Neural cell (in vitro differentiated cells): ENCODE measurements around the gene BRDT.

Source experiments
- EP300 ChIP-seq: fragments of 450-650 bp; conservative IDR thresholded peaks from 2 replicates; pipeline ENCODE4 v1.6.1; 2014; ENCODE audit warnings: antibody characterized with exemption, mild to moderate bottlenecking, moderate library complexity; ENCODE audit not compliant: poor library complexity, severe bottlenecking
- EZH2 ChIP-seq: fragments of 200-600, 300-800 bp; shearing (Covaris generic), sonication (generic); IDR thresholded peaks from 2 replicates; pipeline ENCODE4 v1.6.1; 2014; ENCODE audit warnings: antibody characterized with exemption, low read length, borderline replicate concordance, mild to moderate bottlenecking; ENCODE audit not compliant: insufficient read depth, poor library complexity, severe bottlenecking
- MXI1 ChIP-seq: fragments of 450-650 bp; conservative IDR thresholded peaks from 2 replicates; pipeline ENCODE4 v1.6.1; 2014; ENCODE audit warnings: antibody characterized with exemption, mild to moderate bottlenecking; ENCODE audit not compliant: poor library complexity, severe bottlenecking
- POLR2AphosphoS5 ChIP-seq: IDR thresholded peaks from 2 replicates; pipeline ENCODE4 v1.6.1; 2012
- RAD21 ChIP-seq: fragments of 450-650 bp; conservative IDR thresholded peaks from 2 replicates; pipeline ENCODE4 v1.6.1; 2014; ENCODE audit warnings: antibody characterized with exemption, mild to moderate bottlenecking, moderate library complexity
- SMC3 ChIP-seq: fragments of 450-650 bp; conservative IDR thresholded peaks from 2 replicates; pipeline ENCODE4 v1.6.1; 2014; ENCODE audit warnings: antibody characterized with exemption, mild to moderate bottlenecking, moderate library complexity; ENCODE audit not compliant: poor library complexity
- TF ChIP-seq, protein P1 (sequence below): fragments of 450-650 bp; IDR thresholded peaks from 2 replicates; pipeline ENCODE4 v1.5.1; 2014; ENCODE audit warnings: antibody characterized with exemption, mild to moderate bottlenecking, moderate library complexity; ENCODE audit not compliant: poor library complexity, severe bottlenecking
- TF ChIP-seq, protein P2 (sequence below): IDR thresholded peaks from 2 replicates; pipeline ENCODE4 v1.6.1; 2012; ENCODE audit warnings: borderline replicate concordance

DNA sequence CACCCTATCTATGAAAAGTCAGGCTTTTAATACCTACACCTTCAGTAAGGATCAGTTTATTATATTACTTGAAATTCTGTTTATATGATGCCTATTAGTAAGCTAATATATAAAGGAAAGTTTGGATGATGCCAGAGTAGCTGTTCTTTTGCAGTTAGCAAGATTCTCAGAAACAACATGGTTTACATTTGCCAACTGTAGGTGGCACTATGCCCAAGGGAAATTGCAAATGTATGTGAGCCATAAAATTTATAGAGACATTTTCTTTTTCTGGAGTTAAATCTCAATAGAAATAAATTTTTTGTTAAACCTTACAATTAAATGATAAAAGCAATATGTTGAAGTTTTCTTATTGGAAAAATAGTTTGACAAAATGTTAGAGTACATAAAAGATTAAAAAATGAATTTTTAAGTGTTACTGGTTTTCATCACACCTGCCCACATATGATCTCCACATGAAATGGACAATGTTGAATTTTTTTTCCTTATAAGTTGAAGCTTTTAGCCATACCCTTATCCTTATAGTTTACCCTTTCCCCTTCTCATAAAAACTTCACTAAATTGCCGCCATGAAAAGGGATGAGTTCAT, 48.5 kb downstream of the BRDT start:
- TF ChIP-seq, protein P1, sequence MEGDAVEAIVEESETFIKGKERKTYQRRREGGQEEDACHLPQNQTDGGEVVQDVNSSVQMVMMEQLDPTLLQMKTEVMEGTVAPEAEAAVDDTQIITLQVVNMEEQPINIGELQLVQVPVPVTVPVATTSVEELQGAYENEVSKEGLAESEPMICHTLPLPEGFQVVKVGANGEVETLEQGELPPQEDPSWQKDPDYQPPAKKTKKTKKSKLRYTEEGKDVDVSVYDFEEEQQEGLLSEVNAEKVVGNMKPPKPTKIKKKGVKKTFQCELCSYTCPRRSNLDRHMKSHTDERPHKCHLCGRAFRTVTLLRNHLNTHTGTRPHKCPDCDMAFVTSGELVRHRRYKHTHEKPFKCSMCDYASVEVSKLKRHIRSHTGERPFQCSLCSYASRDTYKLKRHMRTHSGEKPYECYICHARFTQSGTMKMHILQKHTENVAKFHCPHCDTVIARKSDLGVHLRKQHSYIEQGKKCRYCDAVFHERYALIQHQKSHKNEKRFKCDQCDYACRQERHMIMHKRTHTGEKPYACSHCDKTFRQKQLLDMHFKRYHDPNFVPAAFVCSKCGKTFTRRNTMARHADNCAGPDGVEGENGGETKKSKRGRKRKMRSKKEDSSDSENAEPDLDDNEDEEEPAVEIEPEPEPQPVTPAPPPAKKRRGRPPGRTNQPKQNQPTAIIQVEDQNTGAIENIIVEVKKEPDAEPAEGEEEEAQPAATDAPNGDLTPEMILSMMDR = peak; percentile 77
- TF ChIP-seq EP300 (no peak), POLR2AphosphoS5 (no peak), RAD21 (peak; percentile 87), SMC3 (peak; percentile 85), MXI1 (no peak), EZH2 (no peak)
- TF ChIP-seq, protein P2, sequence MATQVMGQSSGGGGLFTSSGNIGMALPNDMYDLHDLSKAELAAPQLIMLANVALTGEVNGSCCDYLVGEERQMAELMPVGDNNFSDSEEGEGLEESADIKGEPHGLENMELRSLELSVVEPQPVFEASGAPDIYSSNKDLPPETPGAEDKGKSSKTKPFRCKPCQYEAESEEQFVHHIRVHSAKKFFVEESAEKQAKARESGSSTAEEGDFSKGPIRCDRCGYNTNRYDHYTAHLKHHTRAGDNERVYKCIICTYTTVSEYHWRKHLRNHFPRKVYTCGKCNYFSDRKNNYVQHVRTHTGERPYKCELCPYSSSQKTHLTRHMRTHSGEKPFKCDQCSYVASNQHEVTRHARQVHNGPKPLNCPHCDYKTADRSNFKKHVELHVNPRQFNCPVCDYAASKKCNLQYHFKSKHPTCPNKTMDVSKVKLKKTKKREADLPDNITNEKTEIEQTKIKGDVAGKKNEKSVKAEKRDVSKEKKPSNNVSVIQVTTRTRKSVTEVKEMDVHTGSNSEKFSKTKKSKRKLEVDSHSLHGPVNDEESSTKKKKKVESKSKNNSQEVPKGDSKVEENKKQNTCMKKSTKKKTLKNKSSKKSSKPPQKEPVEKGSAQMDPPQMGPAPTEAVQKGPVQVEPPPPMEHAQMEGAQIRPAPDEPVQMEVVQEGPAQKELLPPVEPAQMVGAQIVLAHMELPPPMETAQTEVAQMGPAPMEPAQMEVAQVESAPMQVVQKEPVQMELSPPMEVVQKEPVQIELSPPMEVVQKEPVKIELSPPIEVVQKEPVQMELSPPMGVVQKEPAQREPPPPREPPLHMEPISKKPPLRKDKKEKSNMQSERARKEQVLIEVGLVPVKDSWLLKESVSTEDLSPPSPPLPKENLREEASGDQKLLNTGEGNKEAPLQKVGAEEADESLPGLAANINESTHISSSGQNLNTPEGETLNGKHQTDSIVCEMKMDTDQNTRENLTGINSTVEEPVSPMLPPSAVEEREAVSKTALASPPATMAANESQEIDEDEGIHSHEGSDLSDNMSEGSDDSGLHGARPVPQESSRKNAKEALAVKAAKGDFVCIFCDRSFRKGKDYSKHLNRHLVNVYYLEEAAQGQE = no peak
